ENCODE results near the gene OR4A15. TPM values are rescaled to one million over a fixed set of nuclear protein-coding genes. Genes with fewer than 3 reads are reported as not detected.

Gene OR4A15
- total RNA-seq, 1 experiment from 2014 or later, result not detected

DNA sequence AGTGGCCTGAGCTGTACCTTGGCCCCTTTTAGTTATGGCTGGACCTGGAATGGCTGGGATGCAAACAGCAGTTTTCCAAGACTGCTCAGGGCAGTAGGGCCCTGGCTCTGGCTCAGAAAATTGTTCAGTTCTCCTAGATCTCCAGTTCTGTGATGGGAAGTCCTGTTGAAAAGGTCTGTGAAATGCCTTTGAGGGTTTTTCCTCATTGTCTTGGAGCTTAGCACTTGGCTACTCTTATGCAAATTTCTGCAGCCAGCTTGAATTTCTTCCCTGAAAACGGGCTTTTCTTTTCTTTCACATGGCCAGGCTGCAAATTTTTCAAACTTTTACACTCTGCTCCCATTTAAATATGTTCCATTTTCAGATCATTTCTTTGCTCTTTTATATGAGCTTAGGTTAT is 33.2 kb downstream of the OR4A15 start:
- H3K27me3 ChIP-seq (ENCODE audit: insufficient read depth, low read length), result no peaks in the 10 kb centered on the region
- H2BK15ac ChIP-seq (ENCODE audit: low read depth, low read length), result no peak overlapping the region
- Mint-ChIP-seq H3K27me3 (ENCODE audit: low read depth) (no peaks in the 10 kb centered on the region), H3K27ac (no peak overlapping the region), H3K4me3 (no peak overlapping the region), H3K36me3 (ENCODE audit: insufficient read depth in 1 of 3, low read depth in 3 of 3) (peaks cover 0 to 27% (median 10%) of the 10 kb centered on the region in 3 experiments), H3K9me3 (peaks cover 91% of the 10 kb centered on the region in 2 experiments), H3K4me1 (no peaks in the 10 kb centered on the region)
- no peak overlapping the region for H4K8ac ChIP-seq (replicated peaks; ENCODE audit: insufficient read length, low read depth, low read length)
- H3K79me1 ChIP-seq (ENCODE audit: insufficient read depth, low read depth, low read length, poor library complexity, severe bottlenecking), result no peaks in the 10 kb centered on the region
- no peak for DNase-seq
- no peak overlapping the region for H2AK5ac ChIP-seq (ENCODE audit: insufficient read length, low read length)
- no peak for TF ChIP-seq CTCF (conservative IDR thresholded peaks at IDR 0.05)
- no peak overlapping the region for H3K27ac ChIP-seq (ENCODE audit: insufficient read length, low read depth, low read length)
- H3K79me2 ChIP-seq (ENCODE audit: insufficient read depth, low read length), result no peaks in the 10 kb centered on the region
- H3K56ac ChIP-seq (ENCODE audit: insufficient read length, low read depth, low read length), result no peak overlapping the region
- no peaks in the 10 kb centered on the region for H3K4me1 ChIP-seq (ENCODE audit: insufficient read depth, low read length)
- H2BK12ac ChIP-seq (ENCODE audit: insufficient read length, low read depth, low read length), result no peak overlapping the region
- no peak overlapping the region for H3K4ac ChIP-seq (ENCODE audit: low read depth, low read length)
- no peak overlapping the region for H2BK120ac ChIP-seq (ENCODE audit: low read depth, low read length, poor library complexity, severe bottlenecking)
- no peak overlapping the region for H3K14ac ChIP-seq (ENCODE audit: insufficient read depth, low read length)
- no peak overlapping the region for H3K18ac ChIP-seq (ENCODE audit: insufficient read length, low read depth, low read length)
- H4K91ac ChIP-seq (ENCODE audit: insufficient read length, low read depth, low read length), result no peak overlapping the region
- WGBS (ENCODE audit: extremely low coverage, insufficient read length, low lambda C conversion rate), result no CpG with 5 or more reads among the region's 1 CpG
- H3K4me2 ChIP-seq (ENCODE audit: insufficient read depth, insufficient read length, low read length), result no peak overlapping the region
- no peak overlapping the region for H3K9ac ChIP-seq (ENCODE audit: extremely low read depth, insufficient read length, low read length)
- no peak overlapping the region for H4K5ac ChIP-seq (ENCODE audit: insufficient read length, low read depth, low read length)
- no peaks in the 10 kb centered on the region for H4K20me1 ChIP-seq (ENCODE audit: control insufficient read depth, insufficient read depth, insufficient read length)
- no peak overlapping the region for H2AFZ ChIP-seq (ENCODE audit: low read length)
- no peak overlapping the region for H2BK20ac ChIP-seq (ENCODE audit: low read depth, low read length, poor library complexity, severe bottlenecking)
- no peak overlapping the region for H3T11ph ChIP-seq (ENCODE audit: low read length)
- peaks cover 72% of the 10 kb centered on the region for H3K9me3 ChIP-seq (ENCODE audit: control insufficient read depth, low read depth, low read length)
- no peak overlapping the region for H3K23ac ChIP-seq (ENCODE audit: insufficient read length, low read depth, low read length)
- no peak overlapping the region for H2BK5ac ChIP-seq (ENCODE audit: insufficient read length, low read length)
- no peaks in the 10 kb centered on the region for H3K23me2 ChIP-seq (ENCODE audit: insufficient read length, low read depth, low read length, poor library complexity, severe bottlenecking)

Other genes starting within 250 kb of the OR4A15 start
- not detected in 2 replicates for gene TRIM48, start 105.8 kb upstream of the OR4A15 start, total RNA-seq (2021)
- not detected in 2 replicates for gene OR4A16, start 24.8 kb upstream of the OR4A15 start, total RNA-seq (2021)
- gene OR4C15, start 186.5 kb downstream of the OR4A15 start, total RNA-seq (2021), result not detected in 2 replicates
- not detected in 2 replicates for gene OR4C16, start 204.2 kb downstream of the OR4A15 start, total RNA-seq (2021)
- gene OR4C11, start 239.7 kb downstream of the OR4A15 start, total RNA-seq (2021), result not detected in 2 replicates

Measured in H9 (cell line).